Measurements from ENCODE around the gene SLC35E1. TPM values are rescaled to one million over a fixed set of nuclear protein-coding genes. Genes with fewer than 3 reads are reported as not detected.

SLC35E1 gene
- total RNA-seq, 1 experiment from 2014 or later = 61.0 TPM

GRCh38 chr19:16564842-16565241 lies 7.4 kb downstream of the SLC35E1 start:
- Histone ChIP-seq H3K9me2 (ENCODE audit: insufficient read depth) (no peaks in the 10 kb centered on the region), H3K4me3 (no peak overlapping the region), H3K27ac (peak overlapping the region; percentile 38), H2AFZ (no peak overlapping the region), H3K79me2 (ENCODE audit: low read depth) (peaks cover 44% of the 10 kb centered on the region), H3K36me3 (ENCODE audit: low read depth) (peaks cover 24% of the 10 kb centered on the region), H4K20me1 (ENCODE audit: insufficient read depth) (peaks cover 12% of the 10 kb centered on the region), H3K9me3 (ENCODE audit: insufficient read depth, low read depth) (no peaks in the 10 kb centered on the region), H3K27me3 (ENCODE audit: insufficient read depth, low read depth) (no peaks in the 10 kb centered on the region), H3K4me2 (peak overlapping the region; percentile 40), H3K4me1 (replicated peaks; ENCODE audit: insufficient read depth) (peaks cover 30% of the 10 kb centered on the region), H3F3A (ENCODE audit: insufficient read depth, low read depth) (peaks cover 44% of the 10 kb centered on the region)
- DNase-seq = peak in 1 of 2 experiments; percentile 78
- ChIA-PET POLR2A (ENCODE audit: unreplicated experiment) (interaction anchor here (0.5 kb wide), 1 partner anchor 68 kb away, joined by 3 read pairs; no protein-coding TSS in a partner anchor), CTCF (no interaction called here)
- intact Hi-C loops (cut with micrococcal nuclease; ENCODE audit: unreplicated experiment) = loop anchor here (5.0 kb wide), 1 partner anchor 147 kb away; no protein-coding TSS in a partner anchor
- TF ChIP-seq EZH2 (IDR thresholded peaks at IDR 0.05; ENCODE audit: low read depth) (no peak), CTCF (conservative IDR thresholded peaks at IDR 0.05) (no peak; the same call in 1 of the 2 replicates)
- no TSS peak for BruUV-seq (replicated peaks)

- Histone ChIP-seq H3K4me2 (no peak overlapping the region), H3K4me3 (no peak overlapping the region), H3K4me1 (replicated peaks; ENCODE audit: insufficient read depth) (peaks cover 13% of the 10 kb centered on the region), H3K36me3 (ENCODE audit: low read depth) (peaks cover 21% of the 10 kb centered on the region), H3F3A (ENCODE audit: insufficient read depth, low read depth) (peaks cover 26% of the 10 kb centered on the region), H3K9me3 (ENCODE audit: insufficient read depth, low read depth) (no peaks in the 10 kb centered on the region), H3K79me2 (ENCODE audit: low read depth) (peaks cover 27% of the 10 kb centered on the region), H4K20me1 (ENCODE audit: insufficient read depth) (peaks cover 12% of the 10 kb centered on the region), H3K27ac (no peak overlapping the region), H2AFZ (no peak overlapping the region), H3K9me2 (ENCODE audit: insufficient read depth) (no peaks in the 10 kb centered on the region), H3K27me3 (ENCODE audit: insufficient read depth, low read depth) (no peaks in the 10 kb centered on the region)
- no TSS peak for BruUV-seq (replicated peaks)
- no peak for DNase-seq
- ChIA-PET POLR2A (ENCODE audit: unreplicated experiment) (no interaction called here), CTCF (no interaction called here)
- intact Hi-C loops (cut with micrococcal nuclease; ENCODE audit: unreplicated experiment) = no loop called here
- TF ChIP-seq EZH2 (IDR thresholded peaks at IDR 0.05; ENCODE audit: low read depth) (no peak), CTCF (conservative IDR thresholded peaks at IDR 0.05) (no peak)
Observed at GRCh38 chr19:16562608-16563025, 9.6 kb downstream of the SLC35E1 start.

GRCh38 chr19:16561382-16561781 lies 10.8 kb downstream of the SLC35E1 start:
- POLR2A ChIA-PET (ENCODE audit: unreplicated experiment) = interaction anchor here (0.7 kb wide), 1 partner anchor 51 kb away, joined by 9 read pairs; no protein-coding TSS in a partner anchor
- no TSS peak for BruUV-seq (replicated peaks)

More at GRCh38 chr19:16561382-16561781, 10.8 kb downstream of the SLC35E1 start:
- H3K9me3 ChIP-seq (ENCODE audit: insufficient read depth, low read depth) = no peaks in the 10 kb centered on the region
- peaks cover 25% of the 10 kb centered on the region for H3F3A ChIP-seq (ENCODE audit: insufficient read depth, low read depth)
- H2AFZ ChIP-seq = no peak overlapping the region
- DNase-seq = no peak
- peaks cover 13% of the 10 kb centered on the region for H3K4me1 ChIP-seq (replicated peaks; ENCODE audit: insufficient read depth)
- CTCF ChIA-PET = no interaction called here
- H4K20me1 ChIP-seq (ENCODE audit: insufficient read depth) = peaks cover 12% of the 10 kb centered on the region
- H3K27ac ChIP-seq = no peak overlapping the region
- H3K4me3 ChIP-seq = no peak overlapping the region
- H3K79me2 ChIP-seq (ENCODE audit: low read depth) = peaks cover 17% of the 10 kb centered on the region; the same call in 1 of the 2 replicates
- intact Hi-C loops (cut with micrococcal nuclease; ENCODE audit: unreplicated experiment) = no loop called here
- TF ChIP-seq EZH2 (IDR thresholded peaks at IDR 0.05; ENCODE audit: low read depth) = no peak
- no peak for TF ChIP-seq CTCF (conservative IDR thresholded peaks at IDR 0.05)
- H3K4me2 ChIP-seq = no peak overlapping the region
- no peaks in the 10 kb centered on the region for H3K9me2 ChIP-seq (ENCODE audit: insufficient read depth)
- H3K36me3 ChIP-seq (ENCODE audit: low read depth) = peaks cover 16% of the 10 kb centered on the region; the same call in 1 of the 2 replicates
- H3K27me3 ChIP-seq (ENCODE audit: insufficient read depth, low read depth) = no peaks in the 10 kb centered on the region
